Measurements from ENCODE around the gene HERC4. TPM values are rescaled to one million over a fixed set of nuclear protein-coding genes. Genes with fewer than 3 reads are reported as not detected.

Gene HERC4
- total RNA-seq, 1 experiment from 2014 or later = 39.4 TPM

- peak; percentile 75 for DNase-seq (ENCODE audit: low spot score)
- peaks cover 4% of the 10 kb centered on the region for H3K9me3 Mint-ChIP-seq
- H3K27me3 Mint-ChIP-seq (ENCODE audit: low read depth) = no peaks in the 10 kb centered on the region
- CTCF ChIA-PET = interaction anchor here (0.6 to 1.7 kb wide), 5 partner anchors 23 to 97 kb away, joined by 4 to 10 read pairs (median 6); no protein-coding TSS in a partner anchor
- peaks cover 22% of the 10 kb centered on the region for H3K4me1 Mint-ChIP-seq
- POLR2A ChIA-PET = interaction anchor here (0.6 to 3.6 kb wide), 6 partner anchors 15 to 447 kb away, joined by 3 to 20 read pairs (median 4); partner anchors contain the start of gene HNRNPH3
- peaks cover 37% of the 10 kb centered on the region for H3K36me3 Mint-ChIP-seq
- H3K27ac Mint-ChIP-seq = peak overlapping the region; percentile 51
- ATAC-seq = peak; percentile 65
- H3K4me3 Mint-ChIP-seq = peak overlapping the region; percentile 91
- TF ChIP-seq ESRRA (CRISPR knock-in tag; IDR thresholded peaks at IDR 0.05; ENCODE audit: borderline replicate concordance) = no peak; the same call in 1 of the 2 replicates
- TF ChIP-seq IRF2 (CRISPR knock-in tag; IDR thresholded peaks at IDR 0.05; ENCODE audit: borderline replicate concordance, low read depth) = no peak
- 0 out of 2 replicates have a peak, but pooled peaks have one; percentile 13 for TF ChIP-seq FOXP4 (CRISPR knock-in tag; IDR thresholded peaks at IDR 0.05)
- TF ChIP-seq CREM (CRISPR knock-in tag; IDR thresholded peaks at IDR 0.05) = peak; percentile 13; the same call in 1 of the 2 replicates
- no peak for TF ChIP-seq AFF4 (CRISPR knock-in tag; IDR thresholded peaks at IDR 0.05; ENCODE audit: borderline replicate concordance)
- no peak for TF ChIP-seq RELA (CRISPR knock-in tag; IDR thresholded peaks at IDR 0.05; ENCODE audit: borderline replicate concordance)
- TF ChIP-seq ARID4B (CRISPR knock-in tag; IDR thresholded peaks at IDR 0.05; ENCODE audit: borderline replicate concordance) = 0 out of 2 replicates have a peak, but pooled peaks have one; percentile 7
- TF ChIP-seq SOX15 (CRISPR knock-in tag; IDR thresholded peaks at IDR 0.05) = no peak
- no peak for TF ChIP-seq NFATC4 (CRISPR knock-in tag; IDR thresholded peaks at IDR 0.05)
- peak; percentile 77; the same call in 1 of the 2 replicates for TF ChIP-seq KAT7 (CRISPR knock-in tag; IDR thresholded peaks at IDR 0.05; ENCODE audit: borderline replicate concordance)
- 0 out of 2 replicates have a peak, but pooled peaks have one; percentile 25 for TF ChIP-seq HMGXB4 (CRISPR knock-in tag; IDR thresholded peaks at IDR 0.05)
- TF ChIP-seq FOXK1 (CRISPR knock-in tag; IDR thresholded peaks at IDR 0.05) = no peak
- no peak for TF ChIP-seq ZNF532 (CRISPR knock-in tag; IDR thresholded peaks at IDR 0.05; ENCODE audit: borderline replicate concordance)
- TF ChIP-seq E2F4 (CRISPR knock-in tag; IDR thresholded peaks at IDR 0.05; ENCODE audit: borderline replicate concordance, low read depth) = no peak
These were observed 190.0 kb downstream of the HERC4 start for GRCh38 chr10:67884842-67885670.

Measured in WTC11 (cell line).